ENCODE data around the gene ZNRF2.
"Not testable (repeated sequence)": the region's sequence is repeated elsewhere in the genome, so short reads cannot be mapped to it uniquely, and the experiment has no call there.

ZNRF2 gene

DNA sequence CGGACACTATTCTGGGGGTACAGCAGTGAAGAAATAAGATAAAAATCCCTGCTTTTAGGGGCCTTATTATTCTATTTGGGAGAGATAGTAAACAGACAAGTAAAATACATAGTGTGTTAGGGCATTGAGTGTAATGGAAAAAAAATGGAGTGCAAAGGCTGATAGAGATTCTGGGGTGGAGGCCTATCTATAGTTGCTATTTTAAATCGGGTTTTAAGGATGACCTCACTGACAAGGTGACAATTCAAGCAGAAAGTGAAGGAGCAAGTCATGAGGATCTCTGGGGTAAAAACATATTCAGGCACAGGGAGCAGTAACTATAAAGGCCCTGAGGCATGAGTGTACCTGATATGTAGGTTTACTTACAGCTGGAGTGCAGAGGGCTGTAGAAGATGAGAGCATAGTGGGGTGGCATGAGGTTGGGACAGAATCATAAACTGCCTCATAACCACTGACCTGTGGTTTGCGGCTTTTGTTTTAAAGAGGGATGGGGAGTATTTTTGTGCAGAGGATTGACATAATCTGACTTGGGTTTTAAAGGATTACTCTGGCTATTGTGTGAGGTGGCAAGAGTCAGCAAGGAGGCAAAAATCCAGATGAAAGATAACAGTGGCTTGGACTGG is 8.1 kb downstream of the ZNRF2 start:
- not testable (repeated sequence) for DNase-seq

DNA sequence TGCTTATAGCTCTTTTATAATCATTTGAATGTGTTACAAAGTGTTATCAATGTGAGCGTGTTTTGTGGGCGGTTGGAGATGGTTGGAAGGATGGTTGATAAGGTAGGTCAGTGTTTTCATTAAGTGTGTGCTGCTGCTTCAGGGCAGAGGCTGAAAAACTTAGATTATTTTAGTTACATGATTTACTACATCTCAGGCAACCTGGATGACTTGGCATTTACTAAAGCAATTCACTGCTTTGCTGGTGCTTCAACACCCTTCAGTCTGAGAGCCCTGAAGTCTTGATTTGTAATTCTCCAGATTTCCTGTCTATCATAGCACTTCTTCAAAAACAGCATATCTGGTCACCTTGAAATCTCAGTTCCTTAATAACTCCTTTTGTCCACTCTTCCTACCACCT is 11.9 kb downstream of the ZNRF2 start:
- not testable (repeated sequence) for DNase-seq

DNA sequence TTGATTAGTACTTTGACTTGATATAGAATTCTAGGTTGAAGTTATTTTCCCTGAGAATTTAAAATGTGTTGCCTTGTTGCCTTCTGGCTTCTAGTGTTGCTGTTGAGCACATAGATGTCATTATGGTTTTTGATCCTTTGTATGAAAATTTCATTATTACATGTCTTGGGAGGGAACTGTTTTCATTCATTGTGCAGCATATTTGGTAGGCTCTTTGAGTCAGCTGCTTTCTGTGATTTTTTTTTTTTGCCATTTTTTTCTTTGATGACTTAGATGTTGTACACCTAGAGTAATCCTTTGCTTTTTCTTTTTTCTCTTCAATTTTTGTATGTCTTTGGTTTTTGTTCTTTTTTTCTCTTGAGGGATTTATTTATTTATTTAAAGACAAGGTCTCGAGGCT is 13.1 kb downstream of the ZNRF2 start:
- DNase-seq = not testable (repeated sequence)

DNA sequence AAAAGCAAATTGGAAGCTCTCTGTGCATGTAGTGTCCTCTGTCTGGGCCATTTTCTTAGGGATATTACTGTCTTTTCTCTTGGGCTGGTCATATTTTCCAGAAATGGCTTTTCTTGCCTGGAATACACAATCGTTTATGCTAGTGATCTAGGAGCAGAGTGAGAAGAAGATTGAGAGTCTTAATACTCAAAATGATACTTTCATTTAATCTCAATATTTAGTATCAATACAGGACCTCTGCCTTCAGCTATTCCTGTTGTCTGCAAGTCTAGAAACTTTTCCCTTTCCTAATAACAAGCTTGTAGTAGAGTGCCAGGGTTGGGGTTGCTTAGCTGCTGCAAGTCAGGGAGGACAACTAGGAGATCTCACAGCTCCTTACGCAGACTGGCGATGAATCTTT is 14.0 kb downstream of the ZNRF2 start:
- DNase-seq = not testable (repeated sequence)

DNA sequence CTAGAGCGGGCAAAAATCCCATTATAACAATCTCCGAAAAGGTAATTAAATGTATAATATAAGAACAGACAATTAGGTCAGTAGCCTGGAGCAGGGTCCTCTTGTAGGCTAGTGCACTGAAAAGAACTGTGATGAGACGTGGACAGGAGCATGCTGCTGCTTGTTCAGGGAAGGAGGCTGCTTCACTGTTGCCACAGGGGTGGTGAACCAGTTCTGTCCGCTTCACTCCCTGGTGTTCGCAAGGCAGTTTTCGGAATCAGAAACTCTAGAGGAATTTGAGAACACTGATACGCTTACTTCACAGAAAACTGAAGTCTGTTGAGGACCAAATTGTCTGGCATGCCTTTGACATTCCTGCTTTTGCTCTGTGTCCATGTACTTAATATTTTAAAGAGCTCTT is 17.4 kb downstream of the ZNRF2 start:
- no peak for DNase-seq

DNA sequence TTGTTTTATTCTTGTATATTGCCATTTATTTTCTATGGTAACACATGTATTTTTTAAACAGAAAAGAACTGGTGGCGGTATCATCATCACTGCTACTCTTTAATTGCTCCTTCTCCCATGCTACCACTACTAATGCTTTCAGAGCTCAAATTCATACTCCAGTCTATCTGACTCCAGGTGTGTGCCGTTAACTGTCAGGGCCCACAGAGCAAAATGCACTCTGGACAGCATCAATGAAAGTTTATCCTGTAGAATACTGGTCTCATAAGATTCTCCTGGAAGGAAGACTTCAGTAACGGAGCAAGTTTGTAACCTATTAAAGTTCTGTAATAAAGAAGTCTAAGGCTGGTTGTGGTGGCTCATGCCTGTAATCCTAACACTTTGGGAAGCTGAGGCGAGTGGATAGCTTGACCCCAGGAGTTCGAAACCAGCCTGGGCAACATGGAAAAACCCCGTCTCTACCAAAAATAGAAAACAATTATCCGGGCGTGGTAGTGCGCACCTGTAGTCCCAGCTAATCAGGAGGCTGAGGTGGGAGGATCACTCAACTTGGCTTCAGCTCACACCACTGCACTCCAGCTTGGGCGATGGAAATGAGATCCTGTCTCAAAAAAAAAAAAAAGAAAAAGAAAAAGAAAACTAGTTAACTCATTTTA is 18.4 kb downstream of the ZNRF2 start:
- DNase-seq = no peak

DNA sequence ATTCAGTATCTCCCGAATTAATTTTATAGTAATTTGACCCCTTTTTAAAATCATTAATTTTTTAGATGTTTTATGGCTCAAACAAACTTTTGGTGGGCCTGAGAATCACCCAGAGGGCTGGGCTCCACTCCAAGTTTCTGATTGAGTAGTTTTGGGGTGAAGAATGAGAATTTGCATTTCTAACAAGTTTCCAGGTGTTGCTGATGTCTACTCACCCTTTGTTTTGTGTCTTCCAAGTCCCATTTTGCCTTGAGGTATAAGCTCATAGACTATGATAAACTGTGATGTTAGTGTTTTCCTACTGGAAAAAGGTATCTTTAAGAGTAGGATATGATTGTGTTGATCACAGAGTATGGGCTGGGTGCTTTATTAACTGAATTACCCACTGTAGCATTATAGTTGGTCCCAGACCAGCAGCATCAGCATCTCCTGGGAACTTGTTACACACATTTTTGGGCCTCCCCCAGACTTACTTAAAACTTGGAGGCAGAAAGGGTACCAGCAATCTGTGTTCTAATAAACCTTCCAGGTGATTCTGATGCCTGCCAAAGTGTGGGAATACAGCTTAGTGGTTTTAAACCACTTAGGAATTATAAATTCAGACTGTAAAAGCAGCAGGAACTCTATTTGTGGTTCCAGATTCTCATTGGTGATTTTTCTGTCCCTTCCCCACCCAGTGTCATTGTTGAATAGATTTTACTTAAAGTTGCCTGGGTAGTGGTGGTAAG is 19.1 kb downstream of the ZNRF2 start:
- DNase-seq = no peak

DNA sequence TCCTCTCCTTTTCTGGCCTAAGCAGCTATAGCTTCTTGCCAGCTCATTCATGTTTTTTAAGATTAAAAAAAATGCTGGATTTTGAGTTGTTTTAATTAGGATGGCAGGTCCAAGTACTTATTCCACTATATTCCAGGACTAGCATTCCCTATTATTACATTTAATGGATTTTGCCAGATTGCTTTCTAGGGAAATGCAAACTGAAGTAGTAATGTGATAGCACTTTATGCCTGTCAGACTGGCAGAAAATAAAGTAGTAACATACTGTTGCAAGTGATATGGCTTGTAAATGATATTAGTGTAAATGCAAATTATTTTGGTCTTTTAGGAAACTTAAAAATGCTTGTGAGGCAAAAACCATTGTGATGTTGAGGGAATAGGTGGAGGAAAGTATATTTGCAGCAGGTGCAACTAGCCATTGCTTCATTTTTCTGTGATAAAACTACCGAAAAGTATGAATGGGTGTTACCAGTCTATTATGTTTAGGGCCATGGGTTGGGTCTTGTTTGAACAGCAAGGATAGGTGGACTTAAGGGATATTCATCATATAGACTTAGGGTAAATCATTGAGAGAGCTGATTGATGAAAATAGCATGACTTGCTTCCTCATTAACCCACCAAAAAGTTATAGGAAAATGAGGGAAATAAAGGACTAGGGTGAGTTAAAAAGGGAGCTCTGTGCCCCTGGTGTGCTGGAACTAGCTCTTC is 19.9 kb downstream of the ZNRF2 start:
- no peak for DNase-seq

DNA sequence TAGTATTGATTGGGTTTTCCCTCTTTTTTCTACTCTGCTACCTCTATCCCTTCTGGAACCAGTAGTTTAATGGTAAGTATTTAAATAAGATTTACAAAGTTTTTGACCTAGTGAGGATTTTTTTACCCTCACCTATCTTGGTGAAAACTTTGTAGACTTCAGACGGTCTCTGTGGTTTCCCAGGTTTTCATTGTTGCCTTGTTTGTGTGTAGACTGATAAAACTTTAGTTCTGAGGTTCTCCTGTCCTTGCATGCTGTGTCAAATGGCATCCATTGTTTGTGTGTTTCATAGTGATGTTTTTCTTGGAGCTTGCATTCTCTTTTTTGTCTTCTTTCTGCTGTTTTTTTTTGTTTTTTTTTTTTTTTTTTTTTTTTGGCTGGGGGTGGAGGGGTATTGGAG is 22.6 kb downstream of the ZNRF2 start:
- DNase-seq = no peak

DNA sequence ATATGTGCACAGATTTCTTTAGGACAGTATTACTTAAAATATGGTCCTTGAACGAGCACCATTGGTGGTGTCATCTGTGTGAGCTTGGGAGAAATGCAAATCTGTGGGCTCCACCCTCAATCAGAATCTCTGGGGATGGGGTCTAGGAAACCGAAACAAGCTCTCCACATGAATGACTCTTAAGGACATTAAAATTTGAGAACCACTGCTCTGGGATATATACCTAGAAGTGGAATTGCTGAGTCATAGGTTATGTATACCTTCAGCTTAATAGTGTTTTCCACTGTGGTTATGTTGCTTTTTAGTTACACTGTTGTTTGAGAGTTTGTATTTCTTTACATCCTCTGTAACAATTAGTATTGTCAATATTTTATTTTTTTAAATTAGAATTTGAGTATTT is 24.0 kb downstream of the ZNRF2 start:
- no peak for DNase-seq

DNA sequence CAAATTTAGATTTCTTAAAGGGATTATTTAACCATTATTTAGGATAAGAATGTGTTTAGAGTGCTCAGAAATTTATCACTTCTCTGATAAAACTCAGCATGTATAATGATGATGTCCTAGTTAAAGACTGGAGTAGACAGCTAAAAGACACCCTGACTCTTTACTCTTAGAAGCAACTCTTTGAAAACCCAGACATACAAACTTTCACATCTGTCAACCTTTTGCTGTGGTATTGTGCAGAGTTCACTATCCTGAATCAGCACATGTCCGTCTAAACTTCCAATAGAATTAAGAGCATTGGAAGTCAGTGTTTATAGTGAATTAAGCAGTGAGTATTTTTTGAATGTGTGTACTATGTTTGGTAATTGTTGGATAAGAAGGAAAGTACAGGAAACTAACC is 24.9 kb downstream of the ZNRF2 start:
- DNase-seq = no peak

DNA sequence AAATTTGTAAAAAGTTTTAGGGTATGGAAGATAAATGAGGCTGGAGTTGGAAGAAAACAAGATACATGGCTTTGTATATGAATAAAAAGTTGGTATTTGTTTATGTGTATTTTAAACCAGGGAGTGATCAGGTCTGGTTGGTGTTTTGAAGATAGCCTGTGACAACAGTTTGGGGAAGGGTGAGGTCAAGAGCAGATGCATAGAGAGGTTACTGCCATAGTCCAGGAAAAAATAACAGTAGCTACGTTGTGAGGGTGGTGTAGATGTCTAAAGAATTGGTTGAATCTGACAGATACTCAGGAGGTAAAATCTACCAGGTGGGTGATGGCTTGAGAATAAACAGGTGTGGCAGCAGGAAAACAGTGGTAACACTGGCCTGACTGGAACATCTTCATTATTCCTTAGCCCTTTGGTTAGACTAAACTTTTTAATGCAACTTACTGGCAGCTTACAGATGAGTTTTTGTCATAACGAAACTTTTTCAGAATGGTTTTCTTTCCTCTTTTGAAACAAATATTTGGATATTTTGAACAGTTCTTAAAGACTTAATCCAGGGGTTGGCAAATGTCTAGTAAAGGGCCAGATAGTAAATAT is 25.5 kb downstream of the ZNRF2 start:
- no peak for DNase-seq

DNA sequence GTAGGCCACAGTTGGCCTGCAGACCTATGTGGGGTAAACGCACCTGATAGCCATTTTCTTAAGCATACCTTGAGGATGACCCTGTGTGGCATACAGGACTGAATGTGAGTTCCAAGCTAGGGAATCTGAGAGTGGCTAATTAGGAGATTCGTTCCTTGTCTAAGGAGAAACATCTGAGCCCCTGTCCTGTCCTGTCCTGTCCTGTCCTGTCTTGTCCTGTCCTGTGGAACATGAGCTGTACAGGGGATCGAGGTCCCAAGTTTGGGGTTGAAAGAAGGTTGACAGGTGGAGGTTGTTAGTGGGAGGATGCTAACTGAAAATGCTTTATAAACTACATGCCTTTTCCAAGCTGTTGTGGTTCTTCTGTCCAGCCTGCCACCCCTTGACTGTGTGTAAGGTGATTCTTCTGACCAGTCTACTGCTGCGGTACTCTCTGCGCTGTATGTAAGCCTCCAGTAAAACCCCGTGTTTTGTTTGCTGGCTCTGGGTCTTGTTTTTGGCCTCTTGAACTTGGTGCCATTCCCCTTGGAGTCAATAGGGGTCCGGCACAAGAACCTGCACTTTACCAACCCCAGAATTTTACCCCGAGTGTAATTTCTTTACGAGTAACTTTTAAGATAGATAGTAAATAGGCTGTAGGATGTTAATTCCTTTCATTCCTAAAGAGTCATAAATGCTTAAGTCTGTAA is 26.4 kb downstream of the ZNRF2 start:
- DNase-seq = no peak

DNA sequence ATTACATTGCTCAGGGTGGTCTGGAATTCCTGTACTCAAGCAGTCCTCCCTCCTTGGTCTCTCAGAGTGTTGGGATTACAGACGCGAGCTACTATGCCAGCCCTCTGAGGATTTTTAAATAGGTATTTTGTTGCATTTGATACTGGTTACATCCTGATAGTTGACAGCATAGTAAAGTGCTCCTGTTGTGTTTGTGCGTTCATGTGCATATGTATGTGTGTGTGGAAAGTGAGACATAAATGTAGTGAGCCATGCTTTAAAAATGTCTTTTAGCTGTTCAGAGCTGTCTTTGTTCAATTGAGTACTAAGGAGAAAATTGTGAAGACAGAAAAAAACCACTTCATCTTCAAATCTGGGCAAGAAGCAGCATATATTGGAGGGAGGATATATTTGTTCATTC is 27.8 kb downstream of the ZNRF2 start:
- no peak for DNase-seq

DNA sequence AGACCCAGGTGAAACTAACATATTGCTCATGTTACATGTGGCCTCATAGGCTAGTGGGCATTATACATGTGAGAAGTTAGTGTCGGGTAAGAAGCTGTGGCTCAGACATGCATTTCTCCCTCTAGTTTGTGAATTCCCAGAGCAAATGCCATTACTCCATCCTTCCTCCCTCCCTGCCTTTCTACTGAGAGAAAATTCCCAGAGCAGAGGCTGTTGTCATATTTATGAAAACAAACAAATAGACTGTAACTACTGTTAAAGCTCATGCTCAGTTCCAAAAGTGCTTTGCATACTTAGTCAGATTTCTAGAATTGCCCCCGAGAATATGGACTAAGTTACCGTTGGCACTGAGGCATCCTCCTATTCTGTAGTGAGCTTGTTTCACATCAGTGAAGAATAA is 29.0 kb downstream of the ZNRF2 start:
- DNase-seq = no peak

DNA sequence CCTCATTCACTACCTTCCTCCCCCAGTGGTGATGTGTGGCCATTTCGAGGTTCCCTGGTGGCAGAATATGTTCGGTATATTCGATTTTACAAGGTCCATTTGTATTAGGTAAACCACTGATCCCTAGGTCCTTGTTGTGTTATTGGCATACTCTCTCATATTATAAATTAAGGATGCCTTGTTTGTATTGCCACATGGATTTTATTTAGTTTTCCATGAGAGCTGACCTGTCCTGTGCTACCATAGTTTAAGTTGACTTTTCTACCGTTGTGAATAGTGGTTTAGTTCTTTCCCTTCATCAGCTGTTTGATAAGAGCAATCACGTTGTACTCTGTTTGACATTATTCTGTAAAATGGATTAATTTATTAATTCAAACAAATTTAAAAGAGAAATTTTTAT is 29.4 kb downstream of the ZNRF2 start:
- DNase-seq = no peak

DNA sequence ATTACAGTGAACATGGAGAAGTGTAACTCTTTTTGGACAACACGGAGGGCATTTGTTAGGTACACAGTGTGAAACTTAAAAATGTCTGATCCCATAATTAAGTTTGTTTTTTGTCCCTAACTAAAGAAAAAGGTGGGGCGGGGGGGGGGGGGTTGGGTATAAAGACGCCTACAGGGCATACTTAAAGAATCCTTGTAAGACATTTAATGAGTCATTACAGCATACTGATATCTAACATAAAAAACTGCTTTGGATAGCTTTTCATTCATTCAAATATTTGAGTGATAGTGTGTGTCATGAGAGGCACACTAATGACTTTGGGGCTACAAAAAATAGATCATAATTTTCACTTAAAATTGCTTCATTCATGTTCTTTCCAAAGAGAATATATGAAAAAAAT is 31.2 kb downstream of the ZNRF2 start:
- no peak for DNase-seq

DNA sequence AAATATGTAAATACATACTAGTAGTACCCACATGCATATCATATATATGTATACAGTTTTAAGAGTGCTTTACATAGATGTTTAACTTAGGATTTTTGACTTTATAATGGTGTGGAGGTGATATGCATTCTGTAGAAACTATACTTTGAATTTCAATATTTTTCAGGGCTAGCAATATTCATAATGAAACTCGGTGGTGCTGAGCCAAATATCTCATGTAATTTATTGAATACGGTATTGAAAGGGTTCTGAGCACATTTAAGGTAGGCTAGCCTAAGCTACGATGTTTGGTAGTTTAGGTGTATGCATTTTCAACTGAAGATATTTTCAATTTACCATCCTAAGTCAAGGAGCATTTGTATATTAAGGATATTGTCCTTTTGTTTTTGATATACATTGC is 36.0 kb downstream of the ZNRF2 start:
- no peak for DNase-seq

DNA sequence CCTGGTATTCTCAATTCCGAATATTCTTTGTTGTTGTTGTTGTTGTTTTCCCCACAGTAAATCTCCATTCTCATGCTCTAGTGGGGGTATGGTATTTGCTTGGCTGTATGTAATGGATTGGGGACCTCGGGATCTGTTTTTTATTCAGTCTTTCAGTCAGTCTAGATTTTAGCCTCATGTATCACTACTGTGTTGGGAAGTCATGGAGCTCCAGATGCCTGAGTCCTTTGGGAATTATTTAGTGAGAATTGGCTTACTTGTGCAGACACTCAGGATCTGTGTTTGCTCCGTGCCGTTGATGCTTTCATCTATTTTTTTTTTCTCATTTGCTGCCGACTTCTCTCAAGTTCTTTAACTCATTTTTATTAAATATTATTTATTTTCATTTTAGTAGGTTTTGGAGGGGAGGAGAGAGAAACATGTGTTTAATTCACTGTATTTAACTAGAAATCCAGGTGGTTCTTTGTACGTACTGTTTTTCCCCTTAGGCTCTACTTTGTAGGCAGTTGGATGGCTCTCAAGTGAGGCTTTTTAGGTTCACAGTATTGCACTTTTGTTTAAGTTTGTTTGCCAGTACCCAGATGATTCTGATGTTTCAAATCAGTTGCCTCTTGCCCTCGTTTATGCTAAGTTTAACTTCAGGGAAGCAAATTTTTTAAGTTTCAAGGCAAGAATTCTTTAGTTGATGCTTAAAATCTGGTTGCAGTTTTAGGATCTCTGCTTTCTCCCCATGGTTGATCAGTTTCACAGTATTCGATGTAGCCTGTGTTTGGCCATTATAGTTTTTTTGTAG is 36.9 kb downstream of the ZNRF2 start:
- no peak for DNase-seq

DNA sequence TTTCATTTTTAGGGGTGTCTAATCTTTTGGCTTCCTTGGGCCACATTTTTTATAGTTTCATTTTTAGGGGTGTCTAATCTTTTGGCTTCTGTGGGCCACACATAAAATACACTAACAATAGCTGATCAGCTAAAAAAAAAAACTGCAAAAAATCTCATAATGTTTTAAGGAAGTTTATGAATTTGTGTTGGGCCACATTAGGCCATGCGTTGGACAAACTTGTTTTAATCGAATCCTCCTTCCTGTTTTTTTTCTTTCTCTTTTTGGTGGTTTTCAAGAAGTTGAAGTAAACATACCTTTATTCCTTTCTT is 37.4 kb downstream of the ZNRF2 start:
- no peak for DNase-seq

DNA sequence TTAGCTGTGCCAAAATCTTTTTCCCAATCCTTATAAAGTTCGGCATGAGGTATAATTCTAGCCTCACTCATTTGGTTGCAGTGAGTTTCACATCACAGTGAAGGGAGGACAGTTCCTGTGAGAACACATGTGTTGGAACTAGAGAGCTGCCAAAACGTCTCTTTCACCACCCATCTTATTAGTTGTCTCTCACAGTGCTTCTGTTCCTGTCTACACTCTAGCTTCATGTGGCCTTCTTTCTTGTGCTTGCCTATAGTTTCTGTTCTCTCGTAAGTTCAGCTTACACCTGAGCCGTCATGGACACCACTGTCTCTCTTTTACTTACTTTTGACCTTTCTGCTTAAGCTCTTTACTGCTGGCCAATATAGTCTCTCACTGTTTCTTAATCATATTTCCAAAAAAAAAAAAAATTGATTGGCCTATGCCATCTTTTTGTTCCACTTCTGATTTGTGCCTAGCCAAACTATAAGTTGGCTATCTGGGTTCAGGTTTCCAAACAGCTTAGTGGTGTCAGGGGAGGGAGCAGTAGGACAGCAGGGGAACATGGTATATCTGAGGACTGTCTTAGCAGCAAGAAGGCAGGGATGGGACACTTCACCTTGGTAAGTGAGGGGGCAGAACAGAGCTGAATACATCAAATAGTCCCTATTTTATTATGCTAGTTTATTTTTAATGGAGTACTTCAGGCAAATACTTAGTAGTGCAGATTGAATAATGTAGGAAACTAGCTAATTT is 38.0 kb downstream of the ZNRF2 start:
- no peak for DNase-seq

DNA sequence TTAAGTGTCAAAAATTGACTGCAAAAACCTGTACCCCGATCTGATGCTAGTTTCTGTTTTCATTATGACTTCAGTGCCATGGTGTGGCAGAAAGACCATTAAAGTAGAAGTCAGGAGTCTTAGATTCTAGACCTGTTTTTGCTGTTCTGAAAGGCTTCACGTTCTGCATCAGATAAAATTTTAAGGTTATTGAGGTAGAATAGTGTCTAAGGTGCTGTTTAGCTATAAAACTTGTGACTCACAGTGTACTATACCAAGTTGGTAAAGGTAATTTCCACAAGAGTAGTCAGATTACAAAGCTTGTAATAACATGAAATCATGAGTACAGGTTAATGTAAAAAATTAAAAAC is 38.6 kb downstream of the ZNRF2 start:
- DNase-seq = no peak

Measured in NCI-H2227 treated with DMSO at 0.1 percent for 48 hours (cell line).